ENCODE measurements around the gene SUSD3. TPM values are rescaled to one million over a fixed set of nuclear protein-coding genes. Genes with fewer than 3 reads are reported as not detected.

Gene SUSD3
- total RNA-seq, 1 donor from 2014 or later = not detected

- no peak overlapping the region for H3K4me3 Mint-ChIP-seq
- H3K4me1 Mint-ChIP-seq = peaks cover 28% of the 10 kb centered on the region
- no peak overlapping the region for H3K27ac Mint-ChIP-seq (ENCODE audit: unreplicated experiment)
- H3K36me3 Mint-ChIP-seq (ENCODE audit: low read depth) = no peaks in the 10 kb centered on the region
- DNase-seq (ENCODE audit: low read depth, low spot score) = no peak
- TF ChIP-seq CTCF (conservative IDR thresholded peaks at IDR 0.05) = no peak
- H3K27me3 Mint-ChIP-seq (ENCODE audit: low read depth) = peaks cover 2% of the 10 kb centered on the region
- H3K9me3 Mint-ChIP-seq = no peaks in the 10 kb centered on the region
These were observed 30.5 kb downstream of the SUSD3 start for GRCh38 chr9:93089024-93089423.

- Mint-ChIP-seq H3K9me3 (no peaks in the 10 kb centered on the region), H3K27ac (ENCODE audit: unreplicated experiment) (no peak overlapping the region), H3K4me3 (no peak overlapping the region), H3K36me3 (ENCODE audit: low read depth) (no peaks in the 10 kb centered on the region), H3K27me3 (ENCODE audit: low read depth) (peaks cover 2% of the 10 kb centered on the region), H3K4me1 (peaks cover 30% of the 10 kb centered on the region)
- TF ChIP-seq CTCF (conservative IDR thresholded peaks at IDR 0.05) = no peak
- no peak for DNase-seq (ENCODE audit: low read depth, low spot score)
These were observed 31.0 kb downstream of the SUSD3 start for GRCh38 chr9:93089481-93089991.

GRCh38 chr9:93090091-93090655, 31.7 kb downstream of the SUSD3 start:
- Mint-ChIP-seq H3K27me3 (ENCODE audit: low read depth) (peaks cover 2% of the 10 kb centered on the region), H3K4me3 (no peak overlapping the region), H3K36me3 (ENCODE audit: low read depth) (no peaks in the 10 kb centered on the region), H3K27ac (ENCODE audit: unreplicated experiment) (no peak overlapping the region), H3K4me1 (peaks cover 32% of the 10 kb centered on the region), H3K9me3 (no peaks in the 10 kb centered on the region)
- TF ChIP-seq CTCF (conservative IDR thresholded peaks at IDR 0.05) = no peak
- no peak for DNase-seq (ENCODE audit: low read depth, low spot score)

GRCh38 chr9:93091056-93091452, 32.6 kb downstream of the SUSD3 start:
- no peaks in the 10 kb centered on the region for H3K36me3 Mint-ChIP-seq (ENCODE audit: low read depth)
- peaks cover 2% of the 10 kb centered on the region for H3K27me3 Mint-ChIP-seq (ENCODE audit: low read depth)
- H3K4me1 Mint-ChIP-seq = peaks cover 32% of the 10 kb centered on the region
- no peak overlapping the region for H3K27ac Mint-ChIP-seq (ENCODE audit: unreplicated experiment)
- no peak overlapping the region for H3K4me3 Mint-ChIP-seq
- DNase-seq (ENCODE audit: low read depth, low spot score) = no peak
- H3K9me3 Mint-ChIP-seq = no peaks in the 10 kb centered on the region
- no peak for TF ChIP-seq CTCF (conservative IDR thresholded peaks at IDR 0.05)

- no peaks in the 10 kb centered on the region for H3K9me3 Mint-ChIP-seq
- no peak for TF ChIP-seq CTCF (conservative IDR thresholded peaks at IDR 0.05)
- no peak for DNase-seq (ENCODE audit: low read depth, low spot score)
- no peaks in the 10 kb centered on the region for H3K36me3 Mint-ChIP-seq (ENCODE audit: low read depth)
- H3K27ac Mint-ChIP-seq (ENCODE audit: unreplicated experiment) = peak overlapping the region; percentile 70
- H3K4me3 Mint-ChIP-seq = no peak overlapping the region
- peaks cover 30% of the 10 kb centered on the region for H3K4me1 Mint-ChIP-seq
- peaks cover 2% of the 10 kb centered on the region for H3K27me3 Mint-ChIP-seq (ENCODE audit: low read depth)
These were observed 33.1 kb downstream of the SUSD3 start for GRCh38 chr9:93091453-93092081.

All from neural crest cell (in vitro differentiated cells).